MG63 (cell line): ENCODE data around the gene GJA9. TPM values are rescaled to one million over a fixed set of nuclear protein-coding genes. Genes with fewer than 3 reads are reported as not detected.

ENCODE experiments used
- total RNA-seq: library from RNA; depleted of rRNA; stranded (reverse); fragments of >200 nt; shearing (Covaris generic); gene quantifications from 2 replicates; pipeline ENCODE4 v1.2.3, GENCODE V29; 2014; ENCODE audit warnings: low replicate concordance; rRNA removed

Gene GJA9
- total RNA-seq, 1 experiment from 2014 or later, result not detected

Other genes with a start within 250 kb of the GJA9 start
- 33.4 and 41.2 TPM in 2 replicates for gene RRAGC, start 21.8 kb downstream of the GJA9 start, total RNA-seq
- 11.5 and 18.1 TPM in 2 replicates for gene MYCBP, start 8.2 kb downstream of the GJA9 start, total RNA-seq
- 0.59 TPM in 1 of 2 replicates, not detected in the other for gene RHBDL2, start 60.2 kb upstream of the GJA9 start, total RNA-seq
- gene AKIRIN1, start 109.7 kb upstream of the GJA9 start, total RNA-seq, result 42.4 and 45.2 TPM in 2 replicates
- 440 and 1,315 TPM in 2 replicates for gene NDUFS5, start 144.8 kb upstream of the GJA9 start, total RNA-seq